ENCODE measurements around the gene FER.
"Not testable (repeated sequence)": the region's sequence is repeated elsewhere in the genome, so short reads cannot be mapped to it uniquely, and the experiment has no call there.

FER gene

DNA sequence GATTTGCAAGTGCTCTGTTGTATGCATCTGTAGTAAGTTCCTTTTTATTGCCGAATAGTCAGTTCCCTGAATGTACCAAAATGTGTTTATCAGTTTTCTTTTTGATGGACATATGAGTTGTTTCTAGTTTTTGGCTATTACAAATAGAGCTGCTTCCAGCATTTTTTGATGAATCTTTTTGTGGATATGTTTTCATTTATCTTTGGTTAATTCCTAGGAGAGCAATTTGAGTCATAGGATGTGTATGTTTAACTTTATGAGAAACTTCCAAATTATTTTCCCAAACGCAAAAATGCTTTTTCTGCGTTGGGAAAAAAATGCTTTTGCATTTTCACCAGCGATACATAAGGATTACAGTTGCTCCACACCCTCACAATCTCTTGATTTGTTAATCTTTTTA is 287.7 kb downstream of the FER start:
- no peak for DNase-seq (ENCODE audit: low spot score)

DNA sequence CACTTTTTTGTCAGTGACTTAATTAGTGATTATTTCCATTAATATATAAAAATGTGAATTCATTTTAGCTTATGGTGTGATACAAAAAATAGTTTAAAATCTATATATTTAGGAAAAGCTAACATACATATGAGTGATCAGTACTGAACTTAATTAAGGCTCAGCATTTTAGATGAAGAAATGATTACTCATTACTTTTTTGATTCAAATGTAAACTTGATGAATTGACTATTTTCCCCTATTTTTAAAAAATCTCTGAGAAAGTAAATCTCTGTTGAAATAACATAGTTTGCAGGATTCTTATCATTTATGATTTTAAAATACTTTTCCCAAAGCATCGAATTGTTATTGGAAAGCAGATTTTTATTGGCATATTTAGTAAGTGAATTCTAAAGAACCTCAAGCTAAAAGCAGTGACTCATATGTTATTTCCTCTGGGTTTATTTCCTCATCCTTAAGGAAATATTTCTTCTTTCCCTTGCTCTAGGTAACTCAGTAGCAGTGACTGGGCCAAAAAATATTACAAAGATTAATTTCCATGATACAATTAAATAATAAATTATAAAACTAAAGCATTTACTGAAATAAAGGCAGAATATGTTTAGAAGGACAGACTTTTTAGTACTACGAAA is 290.6 kb downstream of the FER start:
- no peak for DNase-seq (ENCODE audit: low spot score)

- no peak for DNase-seq (ENCODE audit: low spot score)
These were observed 293.6 kb downstream of the FER start for GRCh38 chr5:109041317-109041716.

DNA sequence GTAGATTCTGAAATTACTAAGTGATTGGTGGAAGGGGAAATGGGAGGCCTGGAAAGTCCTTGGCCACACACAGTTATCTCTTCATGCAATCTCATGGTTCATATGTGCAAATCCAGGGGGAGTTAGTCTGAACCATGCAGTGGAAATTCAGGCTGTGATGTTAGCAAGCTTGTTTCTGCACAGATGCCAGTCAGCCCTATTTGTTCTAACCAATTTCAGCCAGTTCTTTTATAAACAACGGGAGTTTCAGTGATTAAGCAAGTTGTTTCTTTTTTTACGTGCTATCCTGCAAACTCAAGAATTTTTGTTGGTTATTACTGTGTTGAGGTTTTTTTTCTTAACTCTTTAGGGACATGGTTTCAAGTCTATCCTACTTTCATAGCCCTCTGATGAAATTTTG is 298.0 kb downstream of the FER start:
- no peak for DNase-seq (ENCODE audit: low spot score)

- no peak for DNase-seq (ENCODE audit: low spot score)
These were observed 301.9 kb downstream of the FER start for GRCh38 chr5:109049565-109049964.

GRCh38 chr5:109050321-109050720 is 302.6 kb downstream of the FER start:
- not testable (repeated sequence) for DNase-seq (ENCODE audit: low spot score)

GRCh38 chr5:109052216-109052615 is 304.5 kb downstream of the FER start:
- not testable (repeated sequence) for DNase-seq (ENCODE audit: low spot score)

GRCh38 chr5:109053995-109054417 is 306.3 kb downstream of the FER start:
- no peak for DNase-seq (ENCODE audit: low spot score)

DNA sequence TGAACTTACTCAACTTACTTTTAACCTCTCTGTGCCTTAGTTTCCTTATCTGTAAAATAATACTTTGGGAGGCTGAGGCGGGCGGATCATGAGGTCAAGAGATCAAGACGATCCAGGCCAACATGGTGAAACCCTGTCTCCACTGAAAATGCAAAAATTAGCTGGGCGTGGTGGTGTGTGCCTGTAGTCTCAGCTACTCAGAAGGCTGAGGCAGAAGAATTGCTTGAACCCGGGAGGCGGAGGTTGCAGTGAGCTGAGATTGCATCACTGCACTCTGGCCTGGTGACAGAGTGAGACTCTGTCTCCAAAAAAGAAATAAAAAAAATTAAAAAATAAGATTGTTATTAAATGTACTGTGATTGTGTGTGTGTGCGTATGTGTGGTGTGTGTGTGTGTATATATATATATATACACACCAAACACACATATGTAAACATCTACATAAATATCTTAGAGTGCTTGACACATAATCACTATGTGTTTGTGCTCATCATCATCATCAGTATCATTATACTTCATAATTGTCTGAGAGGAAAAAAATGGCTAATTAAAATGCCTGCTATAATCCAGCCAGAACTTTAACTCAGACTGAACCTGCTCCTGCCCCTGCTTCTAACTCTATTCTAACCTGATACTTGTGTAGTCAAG is 312.8 kb downstream of the FER start:
- no peak for DNase-seq (ENCODE audit: low spot score)

DNA sequence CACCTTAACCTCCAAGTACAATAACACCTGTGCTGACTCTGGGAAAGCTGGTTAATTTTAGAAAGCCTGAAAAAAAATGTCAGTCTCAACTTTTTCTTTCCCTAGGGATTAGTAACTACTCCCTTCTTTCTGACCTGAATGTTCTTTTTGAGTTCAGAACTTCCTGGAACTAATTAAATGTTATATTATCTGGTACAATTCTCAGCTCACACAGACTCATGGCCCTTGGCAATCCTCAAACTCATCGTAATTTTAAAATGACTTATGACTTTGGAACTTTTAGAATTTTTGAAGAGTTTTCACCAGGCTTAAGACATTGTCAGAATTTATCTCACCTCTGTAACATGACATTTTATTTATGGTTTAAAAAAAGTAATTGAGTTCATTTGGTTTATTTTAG is 315.0 kb downstream of the FER start:
- DNase-seq (ENCODE audit: low spot score): no peak

DNA sequence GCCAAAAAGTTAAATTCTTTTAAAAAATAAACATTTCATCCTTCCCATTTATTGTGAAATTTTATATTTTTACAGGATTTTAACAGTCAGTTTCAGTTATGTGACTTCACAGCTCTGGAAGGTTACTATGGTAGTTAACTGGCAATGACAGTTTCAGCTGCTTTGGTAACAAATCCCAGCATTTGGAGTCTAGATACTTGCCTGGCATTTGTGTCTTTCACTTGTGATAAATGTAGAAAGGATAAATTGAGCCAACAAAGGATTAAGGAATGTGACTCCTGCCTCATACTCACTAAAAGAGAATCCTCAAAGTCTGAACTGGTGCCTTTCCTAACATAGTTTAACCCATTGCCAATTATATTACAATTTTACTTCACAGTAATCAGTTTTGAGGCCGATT is 315.5 kb downstream of the FER start:
- no peak for DNase-seq (ENCODE audit: low spot score)

DNA sequence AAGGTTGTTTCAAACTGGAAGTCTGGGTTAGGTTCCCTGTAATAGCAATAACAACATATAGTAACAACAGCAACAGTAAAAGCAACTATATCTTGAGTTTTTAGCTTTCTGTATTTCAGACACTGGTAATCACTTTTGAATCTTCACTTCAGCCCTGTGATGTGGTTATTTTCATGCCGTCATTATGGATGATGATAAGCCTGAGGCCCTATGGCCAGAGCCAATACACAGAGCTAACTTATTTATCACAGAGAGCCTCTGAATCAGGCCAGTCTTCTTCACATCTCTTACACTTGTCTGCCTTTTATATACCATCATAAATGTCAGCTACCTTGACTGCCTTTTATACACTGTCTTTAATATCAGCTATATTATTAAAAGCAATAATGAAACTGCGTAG is 329.0 kb downstream of the FER start:
- DNase-seq (ENCODE audit: low spot score): no peak

DNA sequence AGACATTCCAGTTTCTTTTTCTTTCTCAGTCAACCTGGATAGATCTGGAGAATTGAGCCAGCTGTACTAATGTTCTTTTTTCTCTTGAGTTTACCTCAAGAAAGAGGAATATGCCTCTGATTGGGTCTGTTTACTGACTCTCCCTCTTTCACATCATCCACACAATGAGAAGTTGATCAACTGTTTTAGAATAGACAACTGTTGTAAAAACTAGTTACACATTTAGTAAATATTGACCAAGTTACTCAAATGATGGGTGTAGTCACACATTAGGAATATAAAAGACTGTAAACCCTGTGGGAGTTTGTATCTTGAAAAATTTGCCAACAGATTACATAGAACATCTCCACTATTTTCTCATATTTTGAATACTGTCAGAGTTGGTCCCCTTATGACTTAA is 330.8 kb downstream of the FER start:
- DNase-seq (ENCODE audit: low spot score): no peak

- no peak for DNase-seq (ENCODE audit: low spot score)
These were observed 332.8 kb downstream of the FER start for GRCh38 chr5:109080481-109080880.

DNA sequence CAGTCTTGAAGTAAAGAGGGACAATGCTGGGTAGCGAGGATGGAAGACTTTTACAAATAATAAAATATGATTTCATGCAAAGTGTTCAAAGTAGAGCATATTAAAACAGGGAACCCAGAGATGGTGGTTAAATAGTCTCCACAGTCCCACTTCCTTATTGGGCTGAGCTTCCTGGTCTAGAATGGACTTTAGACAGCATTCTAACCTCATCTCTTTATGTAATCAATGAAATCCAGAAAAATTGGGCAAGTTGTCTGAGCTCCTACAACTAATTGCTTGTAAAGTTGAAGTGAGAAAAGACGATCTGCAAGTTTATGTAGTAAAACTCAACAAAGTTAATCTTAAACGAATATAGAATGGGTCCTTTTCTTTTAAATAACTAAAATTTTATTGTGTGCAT is 333.2 kb downstream of the FER start:
- DNase-seq (ENCODE audit: low spot score): no peak

DNA sequence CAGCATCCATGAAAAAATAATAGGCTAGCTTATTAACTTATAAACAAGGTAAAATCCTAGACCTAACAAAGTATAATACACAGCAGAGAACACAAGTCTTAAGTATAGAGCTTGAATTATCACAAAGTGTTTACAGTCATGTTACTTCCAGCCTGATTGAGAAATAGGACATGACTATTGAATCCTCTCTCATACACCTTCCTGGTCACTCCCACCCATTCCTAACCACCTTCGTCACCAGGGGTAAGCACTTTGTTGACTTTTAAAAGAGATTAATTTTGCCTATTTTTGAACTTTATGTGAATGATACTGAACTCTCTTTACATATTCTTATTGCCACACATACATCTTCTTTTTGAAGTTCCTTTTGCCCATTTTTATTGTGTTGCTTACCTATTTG is 336.2 kb downstream of the FER start:
- no peak for DNase-seq (ENCODE audit: low spot score)

DNA sequence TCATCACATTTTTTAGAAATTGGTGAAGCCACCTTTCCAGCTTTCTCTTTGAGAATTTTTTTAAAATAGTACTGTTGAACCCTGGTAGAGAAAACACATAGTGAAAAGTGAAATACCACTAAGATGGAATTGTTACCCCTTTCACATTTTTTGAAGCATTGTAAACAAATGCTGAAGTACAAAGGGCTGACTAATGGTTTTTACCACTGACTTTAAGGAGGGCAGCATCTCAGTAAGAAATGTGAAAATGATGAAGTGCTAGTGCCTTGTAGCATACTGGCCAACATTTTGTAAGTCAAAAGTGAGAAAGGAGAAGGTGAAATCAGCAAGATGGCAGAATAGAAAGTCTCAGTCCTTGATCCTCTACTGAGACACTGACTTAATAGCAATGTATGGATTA is 341.5 kb downstream of the FER start:
- DNase-seq (ENCODE audit: low spot score): no peak

DNA sequence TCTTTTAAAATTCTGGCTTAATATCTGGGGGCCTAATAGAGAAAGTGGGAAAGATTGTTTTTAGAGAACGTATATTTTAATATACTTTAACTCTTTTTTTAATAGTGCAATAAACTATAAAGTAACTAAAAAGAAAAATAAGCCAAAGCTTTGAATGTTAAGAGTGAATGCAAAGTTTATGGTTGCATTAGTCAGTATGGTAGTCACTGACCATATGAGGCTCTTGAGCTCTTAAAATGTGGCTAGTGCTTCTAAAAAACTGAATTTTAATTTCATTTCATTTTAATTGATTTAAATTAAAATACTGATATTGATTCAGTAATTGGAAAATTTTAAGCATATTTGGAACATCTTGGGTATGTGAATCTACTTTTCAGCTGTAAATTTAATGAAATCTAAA is 351.4 kb downstream of the FER start:
- DNase-seq (ENCODE audit: low spot score): no peak

DNA sequence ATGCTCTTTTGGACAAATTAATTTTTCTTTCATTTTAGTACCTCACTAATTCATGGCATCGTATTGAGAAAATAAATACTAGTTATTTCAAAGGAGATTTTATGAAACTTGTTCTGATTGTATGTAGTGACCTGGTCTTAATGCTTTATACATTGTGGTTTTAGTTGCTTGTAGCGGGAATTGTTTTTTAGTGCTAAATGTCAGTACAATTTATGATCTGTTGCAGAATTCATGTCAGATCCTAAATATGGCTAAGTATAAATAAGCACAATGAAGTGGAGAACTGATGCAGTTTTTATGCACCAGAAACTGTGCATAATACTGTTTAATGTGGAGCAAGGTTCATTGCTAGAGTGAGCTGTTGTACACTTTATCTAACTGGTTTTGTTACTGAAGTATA is 353.3 kb downstream of the FER start:
- no peak for DNase-seq (ENCODE audit: low spot score)

DNA sequence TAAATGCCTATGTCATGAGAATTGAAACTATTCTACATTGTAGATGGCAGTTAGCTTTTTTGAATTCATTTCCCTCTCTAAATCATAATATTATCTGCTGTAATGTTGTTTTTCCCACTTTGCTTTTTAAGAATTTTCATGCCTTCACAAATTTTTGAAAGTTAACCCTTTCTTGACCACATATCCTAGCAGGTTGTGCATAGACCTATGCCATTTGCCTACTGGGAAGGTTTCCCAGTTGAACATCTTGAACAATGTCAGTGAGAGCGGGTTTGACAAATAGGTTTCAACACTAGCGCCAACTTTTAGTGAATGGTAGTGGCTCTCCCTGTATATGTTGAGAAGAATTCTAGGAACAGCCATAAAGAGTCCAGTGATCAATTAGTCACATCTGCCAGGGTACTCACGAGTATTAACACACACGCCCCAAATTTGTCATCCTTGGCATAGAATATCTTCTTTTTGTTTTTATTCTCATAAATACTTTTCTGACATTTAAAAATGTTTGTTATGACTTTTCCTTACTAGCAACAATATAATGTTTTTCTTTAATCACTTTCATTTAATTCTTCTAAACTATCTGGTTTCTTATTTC is 354.5 kb downstream of the FER start:
- DNase-seq (ENCODE audit: low spot score): peak; percentile 13

DNA sequence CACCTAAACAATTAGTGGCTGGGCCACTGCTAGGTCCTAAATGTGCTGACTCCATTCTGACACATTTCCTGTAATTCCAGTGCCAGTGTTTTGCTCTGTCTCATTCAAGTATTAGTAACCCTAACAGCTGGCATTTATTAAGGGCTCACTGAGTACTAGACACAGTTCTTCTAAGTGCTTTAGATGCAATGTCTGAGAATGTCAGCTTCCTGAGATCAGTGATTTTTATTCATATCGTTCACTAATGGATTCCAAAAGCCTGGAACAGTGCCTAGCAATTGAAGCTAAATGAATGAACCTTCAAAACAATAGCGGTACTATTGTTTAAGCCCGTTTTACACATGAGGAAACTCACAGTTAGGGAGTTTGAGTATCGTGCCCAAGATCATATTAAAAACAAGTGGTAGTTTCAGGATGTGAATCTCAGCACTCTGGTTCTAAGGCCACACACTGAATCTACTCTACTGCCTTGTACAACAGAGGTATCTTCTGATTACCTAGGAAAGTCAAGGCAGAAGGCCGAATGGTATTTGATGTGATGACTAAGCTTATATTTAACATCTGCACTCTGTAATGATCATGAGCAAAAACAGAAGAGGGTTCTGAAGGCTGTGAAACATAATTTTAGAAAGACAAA is 358.1 kb downstream of the FER start:
- DNase-seq (ENCODE audit: low spot score): no peak

GRCh38 chr5:109111680-109112079 is 364.0 kb downstream of the FER start:
- no peak for DNase-seq (ENCODE audit: low spot score)

GRCh38 chr5:109113608-109114007 is 365.9 kb downstream of the FER start:
- DNase-seq (ENCODE audit: low spot score): no peak

All from cerebellar cortex (tissue), 1 donor.